HG02763 (cell line): ENCODE data around the gene SIAH3.
"Not testable (repeated sequence)": the region's sequence is repeated elsewhere in the genome, so short reads cannot be mapped to it uniquely, and the experiment has no call there.

ENCODE experiments used
- ATAC-seq: cut with Tn5 transposase; IDR thresholded peaks from one replicate; pipeline ENCODE4 v1.9.1; 2021; ENCODE audit warnings: mild to moderate bottlenecking, moderate library complexity; ENCODE audit not compliant: unreplicated experiment

SIAH3 gene, protein sequence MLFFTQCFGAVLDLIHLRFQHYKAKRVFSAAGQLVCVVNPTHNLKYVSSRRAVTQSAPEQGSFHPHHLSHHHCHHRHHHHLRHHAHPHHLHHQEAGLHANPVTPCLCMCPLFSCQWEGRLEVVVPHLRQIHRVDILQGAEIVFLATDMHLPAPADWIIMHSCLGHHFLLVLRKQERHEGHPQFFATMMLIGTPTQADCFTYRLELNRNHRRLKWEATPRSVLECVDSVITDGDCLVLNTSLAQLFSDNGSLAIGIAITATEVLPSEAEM

DNA sequence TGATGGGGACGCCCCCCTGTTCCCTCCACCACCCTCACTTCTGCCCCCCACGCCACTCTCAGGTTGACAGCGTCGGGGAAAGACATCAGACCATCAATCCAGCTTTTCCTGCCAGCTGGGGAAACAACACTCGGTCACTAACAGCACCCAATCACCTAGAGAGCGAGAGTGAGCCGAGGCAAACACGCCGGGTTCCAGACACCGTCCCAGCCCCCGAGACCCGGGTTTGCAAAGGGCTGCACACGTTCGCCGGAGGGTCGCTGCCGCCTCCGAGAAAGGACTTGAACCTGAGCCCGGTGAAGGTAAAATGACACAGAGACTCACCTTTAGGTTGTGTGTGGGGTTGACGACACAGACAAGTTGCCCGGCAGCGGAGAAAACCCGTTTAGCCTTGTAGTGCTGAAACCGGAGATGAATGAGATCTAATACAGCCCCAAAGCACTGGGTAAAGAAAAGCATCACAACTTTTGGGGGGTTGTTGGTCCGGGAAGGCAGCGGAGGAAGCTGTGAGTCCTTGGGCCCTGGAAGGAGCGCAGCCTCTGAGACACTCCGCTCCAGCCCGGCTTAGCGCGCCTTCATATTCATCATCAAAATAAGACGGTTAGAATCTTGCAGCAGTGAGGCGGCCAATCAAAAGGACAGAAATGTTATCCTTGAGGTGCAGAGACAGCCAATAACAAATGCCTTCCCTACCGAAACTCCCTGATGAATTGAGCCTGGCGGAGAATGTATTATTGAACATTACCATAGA is at the start of gene SIAH3:
SIAH3 (minus strand) TSS at position 583 of the 751 bp plus-strand sequence; CDS start at position 459, 124 bp downstream.
- ATAC-seq = no peak

DNA sequence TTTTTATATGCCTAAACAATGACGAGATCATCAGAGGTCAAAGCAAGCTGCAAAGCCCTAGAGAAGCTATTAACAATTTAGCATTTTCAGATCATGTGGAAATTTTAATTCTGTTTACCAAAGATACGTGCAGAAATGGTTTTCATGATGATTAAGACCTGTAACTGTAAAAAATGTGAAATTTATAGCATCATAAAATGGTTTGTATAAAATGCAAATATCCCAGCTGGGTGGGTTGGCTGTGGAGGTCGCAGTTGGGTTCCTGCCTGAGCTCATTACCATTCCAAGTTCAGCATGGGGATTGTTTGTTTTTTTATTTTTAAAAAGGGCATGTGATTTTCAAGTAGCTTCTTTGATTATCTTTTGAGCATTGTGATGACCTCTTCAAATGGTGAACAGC is 47.9 kb upstream of the SIAH3 start:
- ATAC-seq = no peak

DNA sequence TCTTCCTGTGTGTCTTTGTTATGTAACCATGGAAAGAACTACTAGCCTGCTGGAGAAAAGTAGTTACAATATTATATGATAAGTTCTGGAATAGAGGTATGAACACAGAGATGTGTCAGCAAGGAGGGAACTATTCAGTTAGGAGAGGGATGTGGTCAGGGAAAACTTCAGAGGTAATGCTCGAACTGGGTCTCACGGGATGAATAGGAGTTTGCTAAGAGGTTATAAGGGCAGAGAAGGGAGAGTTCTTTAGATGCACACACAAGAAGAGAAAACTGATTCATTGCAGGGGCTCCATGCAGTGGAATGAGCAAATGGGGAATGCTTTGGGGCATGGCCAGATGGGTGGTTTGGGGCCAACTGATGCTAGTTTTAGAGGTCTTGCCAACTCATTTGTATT is 46.0 kb upstream of the SIAH3 start:
- no peak for ATAC-seq

DNA sequence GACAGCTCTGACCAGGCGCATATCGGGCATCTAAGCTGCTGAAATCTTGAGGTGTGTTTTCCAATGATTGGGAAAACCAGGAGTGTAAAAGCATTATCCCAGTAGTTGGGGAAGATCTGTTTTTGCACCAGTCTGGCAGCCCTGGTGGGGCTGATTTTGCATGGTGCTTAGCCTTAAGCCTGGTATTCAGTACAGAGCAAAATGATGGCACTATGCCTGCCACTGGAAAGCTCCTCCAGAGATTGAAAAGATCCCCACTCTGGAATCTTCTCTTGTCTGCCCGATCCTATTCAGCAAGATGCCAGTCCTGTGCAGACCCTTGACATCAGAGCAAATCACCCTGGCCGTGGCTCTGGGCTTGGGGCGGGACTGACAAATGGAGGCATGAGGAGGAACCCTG is 44.7 kb upstream of the SIAH3 start:
- ATAC-seq = no peak

DNA sequence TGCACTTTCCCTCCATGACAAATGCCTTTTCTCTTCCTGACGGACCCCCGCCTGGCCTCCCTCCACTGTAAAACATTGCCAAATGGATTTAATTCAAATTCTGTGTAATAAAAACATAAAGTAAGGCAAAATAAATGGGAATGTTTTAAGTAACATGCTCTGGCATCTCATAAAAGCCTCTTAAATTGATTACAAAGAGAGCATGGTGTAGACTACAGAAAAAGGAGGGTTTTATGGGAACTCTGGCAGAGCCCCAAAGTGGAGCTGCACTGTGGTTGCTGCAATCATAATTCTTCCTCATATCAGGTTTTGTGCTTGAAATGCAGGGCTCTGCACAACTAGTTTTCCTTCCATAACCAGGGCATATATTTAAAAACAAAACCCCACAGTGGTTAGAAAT is 44.3 kb upstream of the SIAH3 start:
- no peak for ATAC-seq

DNA sequence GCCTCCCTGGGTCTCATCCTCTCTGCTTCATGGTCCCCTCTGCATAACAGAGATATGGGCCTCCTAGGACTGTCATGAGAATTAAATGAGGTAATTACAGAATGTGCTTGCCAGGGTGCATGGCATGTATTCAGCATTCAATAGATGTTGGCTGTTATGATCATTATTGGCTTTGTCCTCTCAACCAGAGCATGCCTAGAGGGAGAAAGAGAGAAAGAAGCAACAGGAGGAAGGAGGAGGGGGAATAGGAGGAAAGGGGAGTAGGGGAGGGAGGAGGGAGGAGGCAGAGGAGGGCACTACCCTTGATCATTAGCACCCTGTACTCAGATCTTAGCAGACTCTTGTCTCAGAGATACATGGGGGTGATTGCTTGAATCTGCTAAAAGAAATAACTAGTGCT is 41.0 kb upstream of the SIAH3 start:
- ATAC-seq = no peak

DNA sequence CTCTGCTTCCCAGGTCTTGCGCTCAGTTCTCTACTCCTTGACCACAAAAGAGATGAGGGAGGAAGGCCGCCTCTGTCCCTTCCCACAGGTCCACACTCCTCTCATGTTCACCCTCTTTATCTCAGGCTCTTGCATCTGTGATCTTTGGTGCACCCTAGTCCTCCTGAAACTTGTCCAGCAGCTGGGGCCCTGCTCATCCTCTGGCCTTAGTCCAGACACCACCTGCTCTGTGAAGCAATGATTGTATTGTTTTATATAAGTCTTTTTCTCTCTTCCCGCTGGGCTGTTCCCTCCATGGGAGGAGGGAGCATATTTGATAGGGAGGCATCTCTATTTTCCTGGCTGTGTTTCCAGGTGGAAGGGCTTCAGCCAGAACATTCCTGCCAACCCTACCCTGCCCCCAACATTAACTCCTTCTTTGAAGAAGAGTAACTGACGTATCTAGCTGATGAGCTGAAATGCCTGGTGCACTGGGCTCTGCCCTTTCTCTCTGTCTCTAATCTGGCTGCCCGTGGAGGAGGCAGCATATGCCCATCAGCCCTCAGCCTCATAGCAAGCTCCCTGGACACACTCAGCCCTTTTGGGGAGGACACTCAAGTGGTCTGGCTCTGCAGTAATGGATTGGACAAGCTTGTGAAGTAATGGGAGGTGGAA is 38.2 kb upstream of the SIAH3 start:
- ATAC-seq = no peak

DNA sequence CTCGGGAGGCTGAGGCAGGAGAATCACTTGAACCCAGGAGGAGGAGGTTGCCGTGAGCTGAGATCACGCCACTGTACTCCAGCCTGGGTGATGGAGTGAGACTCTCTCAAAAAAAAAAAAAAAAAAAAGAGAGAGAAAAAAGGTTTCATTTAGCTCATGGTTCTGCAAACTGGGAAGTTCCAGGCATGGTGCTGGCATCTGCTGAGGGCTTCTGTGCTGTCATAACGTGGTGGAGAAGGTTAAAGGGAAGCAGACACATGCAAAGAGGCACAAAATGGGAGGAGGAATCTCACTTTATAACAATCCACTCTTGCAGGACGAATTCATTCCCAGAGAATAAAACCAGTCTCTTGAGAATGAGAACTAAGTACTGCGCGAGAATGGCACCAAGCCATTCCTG is 34.9 kb upstream of the SIAH3 start:
- no peak for ATAC-seq

DNA sequence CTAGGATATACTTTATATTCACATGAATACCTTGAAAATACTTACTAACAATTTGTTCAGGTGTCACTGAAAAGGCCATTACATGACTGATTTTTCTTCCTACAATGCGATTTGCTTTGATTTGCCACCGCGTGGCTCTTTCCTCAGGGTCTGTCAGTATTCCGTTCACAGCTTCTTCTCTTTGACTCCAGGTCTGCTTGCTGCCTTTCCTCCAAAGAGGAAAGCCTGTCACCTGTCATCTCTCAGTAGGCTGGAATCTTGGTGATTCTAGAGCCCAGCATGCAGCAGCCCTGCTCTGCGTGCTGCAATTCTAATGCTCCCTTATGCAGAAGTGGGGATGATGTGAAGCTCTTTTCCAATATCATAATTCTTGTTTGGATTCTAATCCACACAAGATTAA is 33.6 kb upstream of the SIAH3 start:
- ATAC-seq = no peak

DNA sequence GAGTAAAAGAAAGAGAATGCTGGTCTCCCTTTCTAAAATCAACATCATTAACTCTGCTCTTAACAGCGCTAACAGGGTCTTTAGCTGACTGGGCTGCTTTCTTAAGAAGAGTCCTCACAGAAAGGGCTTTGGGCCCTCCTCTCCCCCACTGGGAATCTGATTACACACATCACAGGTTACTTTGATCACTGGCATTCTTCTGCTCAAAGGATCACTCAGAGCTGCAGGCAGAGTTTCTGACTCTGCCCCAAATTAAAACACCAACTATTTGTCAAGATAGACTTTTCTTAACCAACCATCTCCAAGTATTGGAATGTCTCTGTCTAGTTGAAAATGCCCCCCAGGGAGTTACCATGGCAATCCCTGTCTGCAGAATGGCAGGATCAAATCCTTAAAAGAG is 31.1 kb upstream of the SIAH3 start:
- no peak for ATAC-seq

DNA sequence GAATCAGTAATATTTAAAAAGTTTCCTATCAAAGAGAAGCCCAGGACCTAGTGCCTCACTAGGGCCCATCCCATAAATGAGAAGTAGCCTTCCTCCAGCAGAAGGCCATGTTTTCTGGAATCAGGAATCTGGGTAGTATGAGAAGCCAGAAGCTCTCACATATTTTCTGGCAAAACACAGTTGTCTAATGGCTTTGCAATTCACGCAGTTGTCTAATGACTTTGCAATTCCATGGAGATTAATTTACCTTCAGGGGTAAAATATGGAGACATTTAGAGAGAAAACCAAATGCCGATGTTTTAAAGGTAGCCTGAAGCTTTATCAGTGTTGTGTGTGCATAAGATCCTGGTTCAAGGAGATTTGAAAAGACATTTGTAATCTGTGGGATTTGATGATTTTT is 29.8 kb upstream of the SIAH3 start:
- no peak for ATAC-seq

DNA sequence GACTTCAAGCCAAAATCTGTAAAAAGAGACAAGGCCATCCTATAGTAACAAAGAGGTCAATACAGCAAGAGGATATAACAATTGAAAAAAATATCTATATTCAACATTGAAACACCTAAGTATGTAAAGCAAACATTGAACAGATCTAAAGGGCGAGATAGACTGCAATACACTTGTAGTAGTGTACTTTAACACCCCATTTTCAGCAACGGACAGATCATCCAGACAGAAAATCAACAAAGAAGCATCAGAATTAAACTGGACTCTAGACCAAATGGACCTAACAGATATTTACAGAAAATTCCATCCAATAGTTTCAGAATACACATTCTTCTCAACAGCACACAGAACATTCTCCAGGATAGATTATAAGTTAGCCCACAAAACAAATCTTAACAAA is 28.7 kb upstream of the SIAH3 start:
- ATAC-seq = no peak

DNA sequence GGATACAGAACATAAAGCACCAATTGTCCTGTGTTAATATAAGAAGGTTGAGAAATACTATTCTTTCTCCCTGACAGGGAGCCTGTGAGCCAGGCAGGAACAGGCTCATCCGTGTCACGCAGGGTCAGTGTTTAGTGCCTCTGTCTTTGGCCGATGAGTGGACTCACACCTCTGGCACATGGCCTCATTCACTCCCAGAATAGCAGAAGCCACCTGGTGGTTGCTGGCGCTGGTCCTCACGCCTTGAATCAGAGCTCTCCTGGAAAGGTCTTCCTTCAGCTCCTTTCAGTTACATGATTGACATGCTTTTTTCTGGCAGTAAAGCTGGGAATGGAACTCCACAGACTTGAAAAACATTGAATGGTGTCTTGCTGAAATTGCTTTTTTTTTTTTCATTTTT is 28.1 kb upstream of the SIAH3 start:
- no peak for ATAC-seq

DNA sequence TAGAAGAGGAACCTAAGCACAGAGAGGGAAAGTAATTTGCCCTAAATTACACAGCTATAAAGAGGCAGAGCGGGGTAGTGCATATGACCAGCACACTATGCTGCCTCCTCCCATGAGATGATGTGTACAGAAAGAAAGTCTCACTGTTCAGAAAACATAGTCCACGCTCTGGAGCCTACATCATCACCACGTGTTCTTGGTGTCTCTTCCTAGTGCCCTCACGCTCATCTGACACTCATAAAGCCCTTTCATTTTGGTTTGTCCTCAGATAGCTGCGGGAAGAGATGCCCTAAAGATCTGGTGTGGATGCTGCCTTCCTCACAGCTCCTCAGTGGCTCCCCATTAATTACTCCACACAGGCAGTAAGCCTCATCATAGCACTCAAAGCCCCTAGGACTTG is 27.4 kb upstream of the SIAH3 start:
- no peak for ATAC-seq

DNA sequence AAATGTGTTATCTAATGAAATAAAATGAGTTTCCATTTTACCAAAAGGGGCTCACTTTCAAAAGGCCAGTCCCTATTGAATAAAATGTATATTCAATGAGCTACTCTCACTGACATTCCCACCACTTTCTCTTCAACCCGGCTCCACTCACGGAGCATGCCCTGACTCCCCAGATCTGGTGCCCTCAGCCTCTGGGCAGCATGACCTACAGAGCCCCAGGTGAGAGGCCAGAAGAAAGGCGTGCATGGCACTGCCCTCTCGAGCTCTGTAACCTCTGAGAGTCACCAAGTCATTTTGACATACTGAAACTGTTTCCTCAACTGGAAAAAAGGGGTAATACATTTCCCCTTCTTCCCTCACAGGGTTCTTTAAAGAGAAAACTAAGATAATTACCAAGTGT is 25.2 kb upstream of the SIAH3 start:
- no peak for ATAC-seq

DNA sequence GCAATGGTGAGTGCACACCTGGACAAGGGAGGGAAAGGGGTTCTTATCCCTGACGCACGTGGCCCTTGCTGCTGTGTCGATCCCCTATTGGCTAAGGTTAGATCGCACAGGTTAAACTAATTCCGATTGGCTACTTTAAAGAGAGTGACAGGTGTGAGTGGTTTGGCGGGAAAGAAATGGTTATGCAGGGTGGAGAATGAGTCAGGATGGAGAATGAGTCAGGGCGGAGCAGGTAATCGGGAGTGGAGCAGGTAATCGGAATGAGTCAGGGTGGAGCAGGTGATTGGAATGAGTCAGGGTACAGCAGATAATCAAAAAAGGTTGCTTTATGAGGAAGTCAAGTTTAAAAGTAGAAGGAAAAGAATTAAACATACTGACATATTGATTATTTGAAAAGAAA is 24.4 kb upstream of the SIAH3 start:
- ATAC-seq = no peak

DNA sequence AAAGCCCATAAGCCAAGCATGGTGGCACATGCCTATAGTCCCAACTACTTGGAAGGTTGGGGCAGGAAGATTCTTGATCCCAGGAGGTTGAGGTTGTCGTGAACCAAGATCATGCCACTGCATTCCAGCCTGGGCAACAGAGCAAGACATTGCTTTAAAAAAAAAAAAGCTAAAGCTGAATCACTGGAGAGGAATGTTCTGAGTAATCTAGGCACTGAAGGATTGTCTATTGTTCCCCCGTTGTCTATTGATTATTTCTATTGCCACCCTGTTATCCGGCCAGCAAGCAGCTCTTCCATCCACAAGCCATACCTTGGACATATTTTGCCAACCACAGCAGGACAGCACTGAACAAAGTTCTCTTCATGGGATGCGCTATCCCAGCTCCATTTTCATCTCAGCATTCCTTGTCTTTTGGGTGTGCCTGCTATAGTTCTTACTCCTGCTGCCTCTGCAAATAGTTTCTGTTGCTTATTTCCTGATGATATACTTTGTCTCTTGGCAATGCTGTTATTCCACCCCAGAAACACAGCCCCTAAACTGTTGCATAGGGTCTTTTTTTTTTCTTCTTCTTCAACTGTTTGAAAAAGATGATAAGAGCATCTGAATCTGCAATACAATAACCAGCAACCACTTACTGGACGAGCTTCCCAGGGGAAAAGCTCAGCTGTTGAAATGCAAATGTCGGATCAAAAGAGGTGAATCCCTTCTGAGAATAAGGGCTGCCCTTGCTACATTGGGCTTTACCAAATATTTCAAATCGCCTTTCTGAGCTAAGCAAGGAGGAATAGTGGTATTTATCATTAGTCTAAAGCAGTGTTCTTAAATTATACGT is 22.2 kb upstream of the SIAH3 start:
- no peak for ATAC-seq

DNA sequence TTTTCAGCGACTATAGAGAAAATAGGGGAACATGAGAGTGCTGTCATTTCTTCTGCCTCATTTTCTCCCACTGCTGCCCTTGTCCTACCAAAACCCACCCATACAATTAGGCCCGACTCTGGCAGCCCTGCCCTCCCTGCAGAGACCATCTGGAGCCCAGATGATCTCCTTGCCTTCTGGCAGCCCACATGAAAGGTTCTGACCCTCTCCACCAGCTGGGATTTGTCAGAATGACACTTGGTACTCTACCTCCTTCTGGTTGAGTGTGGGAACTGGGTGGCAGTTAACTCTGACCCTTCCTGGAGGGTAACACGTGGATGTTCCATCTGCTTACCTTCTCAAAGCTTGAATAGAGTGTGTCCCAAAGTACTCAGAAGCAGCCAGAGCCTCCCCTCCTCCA is 21.0 kb upstream of the SIAH3 start:
- ATAC-seq = no peak

DNA sequence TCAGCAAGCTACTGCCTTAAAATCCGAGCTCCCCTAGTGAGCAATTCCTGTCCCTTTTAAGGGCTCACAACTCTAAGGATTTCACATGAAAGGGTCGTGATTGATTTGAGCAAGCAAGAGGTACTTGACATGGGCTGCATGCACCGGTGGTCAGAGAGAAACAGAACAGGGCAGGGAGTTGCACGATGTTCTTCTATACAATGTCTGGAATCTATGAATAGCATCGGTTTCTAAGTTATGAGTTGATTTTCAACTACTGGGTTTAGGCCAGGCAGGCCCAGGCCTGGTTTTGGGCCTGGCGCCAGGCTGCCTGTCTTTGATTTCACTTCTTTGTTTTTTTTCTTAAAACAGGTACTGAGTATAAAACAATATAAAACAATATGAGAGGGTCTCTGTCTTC is 19.6 kb upstream of the SIAH3 start:
- not testable (repeated sequence) for ATAC-seq

DNA sequence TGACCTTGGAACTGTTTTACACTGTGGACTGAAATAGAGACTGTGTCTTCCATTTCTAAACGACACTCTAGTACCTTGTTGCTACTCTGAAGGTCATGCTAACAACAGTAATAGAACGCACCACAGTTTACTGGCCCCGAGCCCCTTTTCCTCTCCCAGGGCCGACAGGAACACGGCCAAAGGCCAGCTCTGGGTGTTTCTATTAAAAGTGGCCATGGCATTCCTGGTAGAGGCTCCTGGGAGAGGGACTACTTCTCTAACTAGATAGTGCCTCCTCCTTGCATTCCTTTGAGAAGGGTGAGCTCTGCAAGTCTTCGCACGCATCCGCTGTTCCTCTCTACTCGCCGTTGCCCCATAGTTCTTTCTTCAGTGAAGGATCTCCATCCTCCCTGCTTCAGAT is 18.7 kb upstream of the SIAH3 start:
- no peak for ATAC-seq

DNA sequence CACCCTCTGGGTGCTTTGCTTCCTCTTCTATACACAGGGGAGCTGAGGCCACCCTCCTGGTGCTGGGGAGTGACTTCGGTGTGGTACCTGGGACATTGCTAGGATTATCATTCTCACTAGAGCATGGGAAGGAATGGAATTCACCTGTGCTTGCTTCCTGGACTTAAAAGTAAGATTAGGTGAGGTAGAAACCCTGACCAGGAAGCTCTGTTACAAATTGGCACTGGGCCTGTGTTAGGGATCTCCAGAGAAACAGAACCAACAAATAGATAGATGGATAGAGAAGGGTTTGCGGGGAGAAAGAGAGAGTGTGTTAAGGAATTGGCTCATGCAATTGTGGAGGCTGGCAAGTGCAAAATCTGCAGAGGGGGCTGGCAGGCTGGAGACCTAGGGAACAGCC is 13.9 kb upstream of the SIAH3 start:
- ATAC-seq = no peak
